WERI-Rb-1 (cell line): Measurements from ENCODE around the gene PKDREJ.

Source experiments
- DNase-seq: peaks from one replicate; pipeline ENCODE4 v3.0.0-alpha.2; 2020
- H3K27ac ChIP-seq: fragments of 250-450 bp; sonication (Bioruptor Pico); 2 replicates; pipeline ENCODE4 v1.5.1; 2020; ENCODE audit warnings: mild to moderate bottlenecking, moderate library complexity
- H3K27me3 ChIP-seq: fragments of 250-450 bp; sonication (Bioruptor Pico); 2 replicates; pipeline ENCODE4 v1.5.1; 2021; ENCODE audit warnings: mild to moderate bottlenecking, low read depth, moderate library complexity; ENCODE audit not compliant: insufficient read depth, severe bottlenecking
- H3K36me3 ChIP-seq: fragments of 250-450 bp; sonication (Bioruptor Pico); 2 replicates; pipeline ENCODE4 v1.5.1; 2020; ENCODE audit warnings: mild to moderate bottlenecking, moderate library complexity
- H3K4me3 ChIP-seq: 2 replicates; pipeline ENCODE4 v1.5.1; 2011; ENCODE audit warnings: low read depth, mild to moderate bottlenecking, control low read depth, low read length
- H3K9me3 ChIP-seq: fragments of 250-450 bp; sonication (Bioruptor Pico); 2 replicates; pipeline ENCODE4 v1.5.1; 2021; ENCODE audit warnings: mild to moderate bottlenecking, moderate library complexity; ENCODE audit not compliant: severe bottlenecking
- TF ChIP-seq, protein P1 (sequence below): IDR thresholded peaks from 2 replicates; pipeline ENCODE4 v1.5.1; 2011; ENCODE audit warnings: low read depth, mild to moderate bottlenecking, control low read depth, inconsistent platforms, low read length

Gene PKDREJ

DNA sequence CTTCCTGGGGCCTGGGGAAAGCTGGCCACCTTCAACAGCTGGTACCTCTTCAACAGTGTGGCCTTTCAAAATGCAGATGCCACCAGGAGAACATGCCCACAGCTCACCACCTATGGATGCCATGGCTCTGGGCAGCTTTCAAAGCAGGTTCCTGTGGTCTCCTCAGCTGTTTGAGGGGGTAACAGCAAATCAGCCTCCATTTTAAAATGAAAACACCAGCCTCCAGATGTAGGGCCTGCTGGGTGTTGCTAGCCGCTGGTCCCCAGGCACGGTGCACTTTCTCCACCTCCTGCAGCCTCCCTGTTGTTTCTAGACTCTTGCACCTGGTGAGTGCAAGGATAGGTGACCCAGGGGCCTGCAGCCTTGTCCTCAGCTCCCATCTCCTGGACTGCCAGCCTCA lies 23.1 kb downstream of the PKDREJ start:
- no peak overlapping the region for H3K4me3 ChIP-seq
- TF ChIP-seq, protein P1, sequence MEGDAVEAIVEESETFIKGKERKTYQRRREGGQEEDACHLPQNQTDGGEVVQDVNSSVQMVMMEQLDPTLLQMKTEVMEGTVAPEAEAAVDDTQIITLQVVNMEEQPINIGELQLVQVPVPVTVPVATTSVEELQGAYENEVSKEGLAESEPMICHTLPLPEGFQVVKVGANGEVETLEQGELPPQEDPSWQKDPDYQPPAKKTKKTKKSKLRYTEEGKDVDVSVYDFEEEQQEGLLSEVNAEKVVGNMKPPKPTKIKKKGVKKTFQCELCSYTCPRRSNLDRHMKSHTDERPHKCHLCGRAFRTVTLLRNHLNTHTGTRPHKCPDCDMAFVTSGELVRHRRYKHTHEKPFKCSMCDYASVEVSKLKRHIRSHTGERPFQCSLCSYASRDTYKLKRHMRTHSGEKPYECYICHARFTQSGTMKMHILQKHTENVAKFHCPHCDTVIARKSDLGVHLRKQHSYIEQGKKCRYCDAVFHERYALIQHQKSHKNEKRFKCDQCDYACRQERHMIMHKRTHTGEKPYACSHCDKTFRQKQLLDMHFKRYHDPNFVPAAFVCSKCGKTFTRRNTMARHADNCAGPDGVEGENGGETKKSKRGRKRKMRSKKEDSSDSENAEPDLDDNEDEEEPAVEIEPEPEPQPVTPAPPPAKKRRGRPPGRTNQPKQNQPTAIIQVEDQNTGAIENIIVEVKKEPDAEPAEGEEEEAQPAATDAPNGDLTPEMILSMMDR = no peak
- H3K9me3 ChIP-seq = no peaks in the 10 kb centered on the region
- H3K27ac ChIP-seq = no peak overlapping the region
- DNase-seq = no peak
- peaks cover 6% of the 10 kb centered on the region for H3K36me3 ChIP-seq
- no peaks in the 10 kb centered on the region for H3K27me3 ChIP-seq

- peaks cover 6% of the 10 kb centered on the region for H3K36me3 ChIP-seq
- no peaks in the 10 kb centered on the region for H3K9me3 ChIP-seq
- H3K27ac ChIP-seq = no peak overlapping the region
- TF ChIP-seq, protein P1 = no peak
- H3K4me3 ChIP-seq = no peak overlapping the region
- DNase-seq = no peak
- no peaks in the 10 kb centered on the region for H3K27me3 ChIP-seq
Observed at GRCh38 chr22:46239261-46240048, 23.7 kb downstream of the PKDREJ start.

DNA sequence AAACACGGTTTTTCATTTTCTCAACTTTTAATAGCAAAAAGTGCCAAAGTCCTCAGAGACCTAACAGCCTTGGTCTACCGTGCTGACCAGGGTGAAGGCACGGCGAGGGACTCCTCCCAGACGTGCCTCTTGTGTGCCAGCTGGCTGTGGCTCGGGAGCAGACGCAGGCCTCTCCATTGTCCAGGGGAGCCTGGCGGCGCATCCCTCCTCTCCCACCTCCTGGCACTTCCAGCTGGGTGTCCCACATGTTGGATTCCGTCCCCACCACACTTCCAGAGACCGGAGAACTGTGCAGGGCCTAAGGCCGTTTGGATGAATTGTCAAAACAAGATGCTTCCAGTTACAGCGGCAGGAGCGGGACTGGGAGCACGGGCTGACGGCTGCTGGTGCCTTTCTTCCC lies 24.6 kb downstream of the PKDREJ start:
- TF ChIP-seq, protein P1 = no peak
- H3K4me3 ChIP-seq = no peak overlapping the region
- no peak for DNase-seq
- no peaks in the 10 kb centered on the region for H3K9me3 ChIP-seq
- no peak overlapping the region for H3K27ac ChIP-seq
- H3K27me3 ChIP-seq = no peaks in the 10 kb centered on the region
- H3K36me3 ChIP-seq = peaks cover 6% of the 10 kb centered on the region

DNA sequence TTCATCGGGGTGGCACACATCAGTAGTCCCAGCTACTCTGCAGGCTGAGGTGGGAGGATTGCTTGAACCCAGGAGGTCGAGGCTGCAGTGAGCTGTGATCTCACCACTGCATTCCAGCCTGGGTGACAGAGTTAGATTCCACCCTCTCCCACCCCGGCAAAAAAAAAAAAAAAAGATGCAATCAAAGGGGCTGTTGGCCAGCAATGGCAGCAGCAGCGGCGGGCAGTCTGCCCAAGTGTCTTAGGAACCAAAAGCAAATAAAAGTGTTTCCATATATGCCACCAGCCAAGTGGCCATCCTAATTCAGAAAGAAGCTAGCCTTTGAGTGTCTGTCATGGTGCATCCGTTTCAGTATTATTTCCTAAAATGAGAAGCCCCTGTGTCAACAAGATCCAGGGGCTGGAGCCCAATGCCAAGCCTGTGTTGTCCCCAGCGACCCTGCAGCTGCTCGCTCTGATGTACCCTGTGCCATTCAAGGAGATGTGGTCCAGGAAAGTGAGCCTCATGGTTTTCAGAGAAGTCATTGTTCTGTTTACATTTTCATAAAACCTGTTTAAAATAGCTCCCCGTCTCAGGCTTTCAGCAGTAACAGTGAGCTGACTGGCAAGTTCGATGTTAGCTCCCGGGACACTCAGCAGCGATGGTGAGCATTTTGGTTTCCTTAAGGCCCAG lies 25.6 kb downstream of the PKDREJ start:
- H3K27me3 ChIP-seq = no peaks in the 10 kb centered on the region
- H3K27ac ChIP-seq = no peak overlapping the region
- H3K4me3 ChIP-seq = no peak overlapping the region
- DNase-seq = no peak
- peaks cover 6% of the 10 kb centered on the region for H3K36me3 ChIP-seq
- no peaks in the 10 kb centered on the region for H3K9me3 ChIP-seq
- TF ChIP-seq, protein P1 = no peak

DNA sequence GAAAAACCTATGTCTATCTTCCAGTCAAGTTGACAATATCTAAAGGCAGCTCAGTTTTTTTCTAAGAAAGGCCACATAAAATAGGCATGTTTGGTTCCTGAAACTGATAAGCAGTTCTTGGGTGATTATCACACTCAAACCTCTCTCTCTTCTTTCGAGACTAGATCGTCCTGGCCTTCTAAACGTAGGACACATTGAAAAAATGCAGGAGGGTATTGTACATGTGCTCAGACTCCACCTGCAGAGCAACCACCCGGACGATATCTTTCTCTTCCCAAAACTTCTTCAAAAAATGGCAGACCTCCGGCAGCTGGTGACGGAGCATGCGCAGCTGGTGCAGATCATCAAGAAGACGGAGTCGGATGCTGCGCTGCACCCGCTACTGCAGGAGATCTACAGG lies 28.2 kb downstream of the PKDREJ start:
- Histone ChIP-seq H3K36me3 (peaks cover 6% of the 10 kb centered on the region), H3K27me3 (no peaks in the 10 kb centered on the region), H3K4me3 (no peak overlapping the region), H3K27ac (no peak overlapping the region), H3K9me3 (no peaks in the 10 kb centered on the region)
- TF ChIP-seq, protein P1 = no peak
- DNase-seq = no peak
